ENCODE results near the gene CEP164. TPM values are rescaled to one million over a fixed set of nuclear protein-coding genes. Genes with fewer than 3 reads are reported as not detected.

Gene CEP164
- total and polyA plus RNA-seq, 9 of the 15 experiments (the other 6 are each of a cell fraction or from before 2014, with no cell fraction given), result 2.1 to 16.5 (median 10.4) TPM

GRCh38 chr11:117415358-117415896, 87.8 kb downstream of the CEP164 start:
- DNase-seq (ENCODE audit: extremely low read depth in 1 of 4, low spot score in 3 of 4) (no peak), FAIRE-seq (no peak), ATAC-seq (no peak)
- H3K9ac ChIP-seq (ENCODE audit: insufficient read depth in 1 of 2, low read depth in 2 of 2, low read length in 2 of 2), result no peak overlapping the region
- H3K4me2 ChIP-seq (ENCODE audit: insufficient read depth, low read length), result no peak overlapping the region
- no peaks in the 10 kb centered on the region for H3K9me1 ChIP-seq (ENCODE audit: control insufficient read depth, insufficient read depth, low read length)
- H3K27me3 ChIP-seq (ENCODE audit: control insufficient read depth in 2 of 2, insufficient read depth in 2 of 2, low read length in 2 of 2), result peaks cover 23 to 76% of the 10 kb centered on the region in 2 experiments
- H3K27ac ChIP-seq (ENCODE audit: extremely low read depth, low read depth, low read length), result no peak overlapping the region
- H3K36me3 ChIP-seq (ENCODE audit: control insufficient read depth, insufficient read depth, low read length), result no peaks in the 10 kb centered on the region
- CTCF ChIA-PET (ENCODE audit: low intra/inter-chr PET ratio), result no interaction called here
- TF ChIP-seq ARID2 (IDR thresholded peaks at IDR 0.05) (no peak), PKNOX1 (IDR thresholded peaks at IDR 0.05) (peak; percentile 32; the same call in 1 of the 2 replicates)
- in situ Hi-C loops (cut with MboI) (no loop called here), intact Hi-C loops (cut with micrococcal nuclease) (no loop called here)
- no peak overlapping the region for H3K4me3 ChIP-seq
- H3K4me1 ChIP-seq (replicated peaks in 1 of 2; ENCODE audit: control insufficient read depth in 2 of 2, insufficient read depth in 2 of 2, low read length in 2 of 2), result 0 out of 5 replicates have a peak, but pooled peaks cover 0 to 4% of the 10 kb centered on the region in 2 experiments
- H3K79me2 ChIP-seq (ENCODE audit: control insufficient read depth, insufficient read depth, low read length), result no peaks in the 10 kb centered on the region
- H4K20me1 ChIP-seq (replicated peaks; ENCODE audit: control insufficient read depth, insufficient read depth, low read length), result no peaks in the 10 kb centered on the region
- WGBS (ENCODE audit: insufficient coverage, low coverage, missing lambda C conversion rate), result 3% methylated on average over 8 of the region's 8 CpGs
- H3K9me3 ChIP-seq (replicated peaks; ENCODE audit: control insufficient read depth, insufficient read depth, low read depth, low read length), result no peaks in the 10 kb centered on the region
- POLR2A ChIA-PET, result no interaction called here
- no peak overlapping the region for H2AFZ ChIP-seq (ENCODE audit: low read depth, low read length)
- no TSS peak for BruUV-seq (replicated peaks)

GRCh38 chr11:117417342-117417741, 89.7 kb downstream of the CEP164 start:
- Histone ChIP-seq H3K79me2 (ENCODE audit: control insufficient read depth, insufficient read depth, low read length) (no peaks in the 10 kb centered on the region), H3K9me1 (ENCODE audit: control insufficient read depth, insufficient read depth, low read length) (no peaks in the 10 kb centered on the region), H3K9ac (ENCODE audit: insufficient read depth in 1 of 2, low read depth in 2 of 2, low read length in 2 of 2) (no peak overlapping the region), H2AFZ (ENCODE audit: low read depth, low read length) (no peak overlapping the region), H4K20me1 (replicated peaks; ENCODE audit: control insufficient read depth, insufficient read depth, low read length) (0 out of 2 replicates have a peak, but pooled peaks cover 3% of the 10 kb centered on the region), H3K27ac (ENCODE audit: extremely low read depth, low read depth, low read length) (no peak overlapping the region), H3K27me3 (ENCODE audit: control insufficient read depth in 2 of 2, insufficient read depth in 2 of 2, low read length in 2 of 2) (peaks cover 37 to 87% of the 10 kb centered on the region in 2 experiments), H3K36me3 (ENCODE audit: control insufficient read depth, insufficient read depth, low read length) (no peaks in the 10 kb centered on the region), H3K4me1 (replicated peaks in 1 of 2; ENCODE audit: control insufficient read depth in 2 of 2, insufficient read depth in 2 of 2, low read length in 2 of 2) (no peaks in the 10 kb centered on the region), H3K4me2 (ENCODE audit: insufficient read depth, low read length) (no peak overlapping the region), H3K4me3 (no peak overlapping the region), H3K9me3 (replicated peaks; ENCODE audit: control insufficient read depth, insufficient read depth, low read depth, low read length) (no peaks in the 10 kb centered on the region)
- no peak for DNase-seq (ENCODE audit: extremely low read depth in 1 of 4, low spot score in 3 of 4)
- intact Hi-C loops (cut with micrococcal nuclease), result no loop called here
- ATAC-seq, result no peak
- no TSS peak for BruUV-seq (replicated peaks)
- ChIA-PET CTCF (ENCODE audit: low intra/inter-chr PET ratio) (no interaction called here), POLR2A (no interaction called here)
- 2% methylated on average over 6 of the region's 6 CpGs for WGBS (ENCODE audit: insufficient coverage, low coverage, missing lambda C conversion rate)
- no peak for FAIRE-seq
- TF ChIP-seq TAF1 (IDR thresholded peaks at IDR 0.05; ENCODE audit: control insufficient read depth, extremely low read depth, insufficient read depth, low read length, severe bottlenecking), result no peak
- in situ Hi-C loops (cut with MboI), result no loop called here
